Heart left ventricle (tissue), 16 donors: ENCODE data around the gene RPTOR. TPM values are rescaled to one million over a fixed set of nuclear protein-coding genes. Genes with fewer than 3 reads are reported as not detected.

Experiments
- ATAC-seq, 4 donors: fragments of 200-7000 bp; cut with Tn5 transposase; one replicate each; pipeline ENCODE4 v1.9.1; 2020 to 2022; ENCODE audit warnings: moderate library complexity in 4 of 4, mild to moderate bottlenecking in 3 of 4, moderate number of reproducible peaks in 1 of 4
- DNase-seq, 5 donors: peaks; one replicate each; pipeline ENCODE4 v3.0.0-alpha.2; 2020
- H3K27ac ChIP-seq, 12 donors: fragments of 200-600 bp; sonication (generic) in 4 of 12; one replicate each; pipeline versions ENCODE4 v1.5.0 to v1.8.0; 2016 to 2022; ENCODE audit warnings: mild to moderate bottlenecking in 2 of 12
- H3K27me3 ChIP-seq, 9 donors: fragments of 200-600 bp; sonication (generic) in 2 of 9; one replicate each; pipeline versions ENCODE4 v1.5.1 to v1.8.0; 2016 to 2022; ENCODE audit warnings: mild to moderate bottlenecking in 3 of 9
- H3K36me3 ChIP-seq, 9 donors: fragments of 200-600 bp; sonication (generic) in 2 of 9; one replicate each; pipeline versions ENCODE4 v1.5.0 to v1.8.0; 2018 to 2022; ENCODE audit warnings: mild to moderate bottlenecking in 2 of 9
- H3K4me1 ChIP-seq, 12 donors: fragments of 200-600 bp; sonication (generic) in 4 of 12; one replicate each; pipeline versions ENCODE4 v1.5.0 to v1.8.0; 2016 to 2022; ENCODE audit warnings: mild to moderate bottlenecking in 3 of 12
- H3K4me3 ChIP-seq, 12 donors: fragments of 200-600 bp; sonication (generic) in 4 of 12; one replicate each; pipeline versions ENCODE4 v1.5.0 to v1.8.0; 2017 to 2022; ENCODE audit warnings: mild to moderate bottlenecking in 9 of 12, moderate library complexity in 4 of 12
- H3K9me3 ChIP-seq, 12 donors: fragments of 200-600 bp; sonication (generic) in 4 of 12; one replicate each; pipeline versions ENCODE4 v1.5.0 to v1.8.0; 2016 to 2022; ENCODE audit warnings: mild to moderate bottlenecking in 1 of 12
- CTCF ChIP-seq, 12 donors: fragments of 200-600 bp; sonication (generic) in 4 of 12; IDR thresholded peaks; one replicate each; pipeline versions ENCODE4 v1.5.0 to v1.8.0; 2018 to 2022; ENCODE audit warnings: antibody characterized with exemption in 12 of 12, mild to moderate bottlenecking in 5 of 12
- POLR2A ChIP-seq, 2 donors: fragments of 450-650 bp; IDR thresholded peaks; one replicate each; pipeline ENCODE4 v1.6.1; 2017; ENCODE audit warnings: antibody characterized with exemption in 2 of 2, mild to moderate bottlenecking in 2 of 2, moderate library complexity in 2 of 2
- WGBS, 4 donors: extraction: QIAGEN DNeasy Blood & Tissue Kit in 2 of 4; methylation state at CpG; one replicate each; pipeline versions ENCODE4 v1.1.5 to v1.1.7; 2013 to 2018; 5-methylcytosine and 5-hydroxymethylcytosine counted together
- intact Hi-C, 10 donors: fragments of 100-400 bp; cut with DNase I; formaldehyde crosslinking; loops; one replicate each; pipeline versions ENCODE4 v1.11.1 to v1.14.2; 2022
- polyA plus RNA-seq, 2 donors: library from polyadenylated mRNA; stranded (reverse); fragments of 200-250 nt; gene quantifications; one replicate each; pipeline ENCODE4 v1.2.3, GENCODE V29; 2013
- total RNA-seq, 9 donors: library from RNA; depleted of rRNA in 2 of 9; stranded (reverse); fragments of >200 nt in 2 of 9; fragmentation: NEBNext Ultra II Directional in 3 of 9; extraction: Animal tissue kit (Norgen Biotek cat#: 25700) in 3 of 9; gene quantifications; one replicate each; pipeline versions ENCODE4 v1.1.0 to v1.2.4, GENCODE V29; 2016 to 2023
- donor health status: ischemic (EF 13 %, LVEDD 7.1; RV severe dilation, severe dysfunction).
- donor health status: healthy with polysubstance abuse.
- donor health status: DM: no; HTN: yes; CAD: no.
- donor health status: DM: no; HTN: no; CAD: no.
- donor health status: ischemic (EF 25% LVEDD 6.9; RV normal size, moderate dysfunction).
- donor health status: ischemic (EF 25% LVEDD 5.7; RV mildly dilated, moderate dysfunction).
- donor health status: healthy.
- donor health status: DM: yes; HTN: yes; CAD: no.
- donor health status: ischemic (EF 35%, LVEDD 5.7; RV mildly dilated, moderate dysfunction).
- donor health status: nonischemic (EF 11% LVEDD 7.7; RV severe dilation, severe dysfunction).
- donor health status: DM: yes; HTN: yes; CAD: no.
- donor health status: PGD.
- donor health status: ischemic (EF 29% LVEDD 5.4; RV normal size, mild dysfunction).
- donor health status: nonischemic (EF 23%, LVEDD 6.1; RV moderate dilation, normal function).

Gene RPTOR
- total and polyA plus RNA-seq, 11 donors = 14.7 to 31.7 (median 26.0) TPM

DNA sequence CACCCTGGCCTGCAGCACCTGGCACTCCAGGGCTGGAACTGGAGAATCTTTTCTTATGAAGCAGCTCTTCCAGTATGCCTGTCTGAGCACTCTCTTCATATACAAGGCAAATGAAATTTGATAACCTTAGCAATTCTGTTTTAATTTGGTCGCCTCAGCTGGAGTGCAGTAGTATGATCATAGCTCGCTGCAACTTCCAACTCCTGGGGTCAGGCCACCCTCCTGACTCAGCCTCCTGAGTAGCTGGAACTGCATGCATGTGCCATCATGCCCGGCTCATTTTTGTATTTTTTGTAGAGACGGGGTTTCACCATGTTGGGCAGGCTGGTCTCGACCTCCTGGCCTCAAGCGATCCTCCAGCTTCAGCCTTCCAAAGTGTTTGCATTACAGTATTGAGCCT is 306.2 kb downstream of the RPTOR start:
- intact Hi-C loops = loop anchor here in 2 of 10 donors (2.0 to 10.0 kb wide), 2 partner anchors 78 to 426 kb away; no protein-coding TSS in a partner anchor
- DNase-seq = peak in 1 of 5 donors; percentile 4
- Histone ChIP-seq H3K4me3 (no peak overlapping the region), H3K4me1 (peaks cover 0 to 21% (median 0%) of the 10 kb centered on the region in 12 donors), H3K36me3 (peaks cover 0 to 27% (median 12%) of the 10 kb centered on the region in 9 donors), H3K27ac (no peak overlapping the region), H3K27me3 (no peaks in the 10 kb centered on the region), H3K9me3 (no peaks in the 10 kb centered on the region)
- WGBS, 4 donors = 81 to 96% (median 82%) methylated on average over 6 of the region's 6 CpGs
- TF ChIP-seq POLR2A (IDR thresholded peaks at IDR 0.05) (no peak), CTCF (IDR thresholded peaks at IDR 0.05) (no peak)
- no peak for ATAC-seq

- ATAC-seq (no peak), DNase-seq (peak in 1 of 5 donors; percentile 18)
- intact Hi-C loops = loop anchor here in 2 of 10 donors (2.0 to 10.0 kb wide), 2 partner anchors 79 to 427 kb away; no protein-coding TSS in a partner anchor
- TF ChIP-seq POLR2A (IDR thresholded peaks at IDR 0.05) = no peak
- no peak for TF ChIP-seq CTCF (IDR thresholded peaks at IDR 0.05)
- Histone ChIP-seq H3K4me3 (no peak overlapping the region), H3K27ac (no peak overlapping the region), H3K4me1 (peaks cover 0 to 27% (median 0%) of the 10 kb centered on the region in 12 donors), H3K27me3 (no peaks in the 10 kb centered on the region), H3K9me3 (no peaks in the 10 kb centered on the region), H3K36me3 (peaks cover 0 to 28% (median 12%) of the 10 kb centered on the region in 9 donors)
- WGBS, 4 donors = 75 to 85% (median 79%) methylated on average over 17 of the region's 17 CpGs
Measured at GRCh38 chr17:80851277-80851925, 306.8 kb downstream of the RPTOR start.

- ATAC-seq (no peak), DNase-seq (no peak)
- H3K4me1 ChIP-seq = peaks cover 0 to 30% (median 0%) of the 10 kb centered on the region in 12 donors
- no peak overlapping the region for H3K27ac ChIP-seq
- WGBS, 4 donors = 89 to 94% (median 93%) methylated on average over 11 of the region's 11 CpGs
- no peaks in the 10 kb centered on the region for H3K27me3 ChIP-seq
- TF ChIP-seq POLR2A (IDR thresholded peaks at IDR 0.05) = no peak
- no peak for TF ChIP-seq CTCF (IDR thresholded peaks at IDR 0.05)
- intact Hi-C loops = loop anchor here in 1 of 10 donors (10.0 kb wide), 1 partner anchor 428 kb away; no protein-coding TSS in a partner anchor
- H3K36me3 ChIP-seq = peaks cover 0 to 23% (median 7%) of the 10 kb centered on the region in 9 donors
- H3K4me3 ChIP-seq = no peak overlapping the region
- H3K9me3 ChIP-seq = no peaks in the 10 kb centered on the region
Measured at GRCh38 chr17:80852476-80853015, 307.9 kb downstream of the RPTOR start.

DNA sequence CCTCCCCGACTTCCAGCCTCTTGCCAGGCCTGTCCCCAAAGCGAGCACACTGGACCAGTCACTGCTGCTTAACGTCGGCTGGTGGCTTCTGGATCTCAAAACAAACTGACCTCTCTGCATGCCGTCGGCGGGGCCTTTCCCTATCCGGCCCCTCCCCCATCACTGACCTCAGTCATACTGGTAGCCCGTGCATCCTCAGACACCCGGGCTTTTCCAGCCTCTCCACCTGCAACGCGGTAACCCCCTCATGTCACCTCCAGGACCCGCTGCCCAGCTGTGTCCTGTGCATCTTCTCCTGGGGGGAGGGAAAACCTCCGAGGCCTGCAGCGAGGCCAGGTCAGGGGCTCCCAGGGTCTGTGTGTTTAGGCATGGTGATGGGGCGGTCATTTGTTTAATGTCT is 308.4 kb downstream of the RPTOR start:
- 76 to 82% (median 80%) methylated on average over 15 to 16 of the region's 16 CpGs for WGBS, 4 donors
- no peak for TF ChIP-seq POLR2A (IDR thresholded peaks at IDR 0.05)
- TF ChIP-seq CTCF (IDR thresholded peaks at IDR 0.05) = no peak
- H3K36me3 ChIP-seq = peaks cover 0 to 18% (median 6%) of the 10 kb centered on the region in 9 donors
- no peak overlapping the region for H3K4me3 ChIP-seq
- H3K27me3 ChIP-seq = no peaks in the 10 kb centered on the region
- H3K4me1 ChIP-seq = peaks cover 0 to 24% (median 0%) of the 10 kb centered on the region in 12 donors
- H3K27ac ChIP-seq = no peak overlapping the region
- ATAC-seq = no peak
- intact Hi-C loops = loop anchor here in 1 of 10 donors (10.0 kb wide), 1 partner anchor 428 kb away; no protein-coding TSS in a partner anchor
- peak in 1 of 5 donors; percentile 25 for DNase-seq
- no peaks in the 10 kb centered on the region for H3K9me3 ChIP-seq
